NCI-H748 (cell line): ENCODE measurements around the gene AGAP1.
A peak's percentile ranks its signal among the peaks of the same experiment; 100 is the strongest.
"Not testable (repeated sequence)": the region's sequence is repeated elsewhere in the genome, so short reads cannot be mapped to it uniquely, and the experiment has no call there.

Experiments
- DNase-seq: peaks from one replicate; lab custom pipeline; 2025; ENCODE audit not compliant: unreplicated experiment; lab: John Stamatoyannopoulos, UW

The AGAP1 gene

GRCh38 chr2:235584638-235585007 lies 90.8 kb downstream of the AGAP1 start:
- no peak for DNase-seq

GRCh38 chr2:235587202-235587601 lies 93.4 kb downstream of the AGAP1 start:
- DNase-seq = no peak

GRCh38 chr2:235588750-235589149 lies 94.9 kb downstream of the AGAP1 start:
- DNase-seq = no peak

- no peak for DNase-seq
These were observed 97.4 kb downstream of the AGAP1 start for GRCh38 chr2:235591231-235591730.

- DNase-seq = no peak
These were observed 98.1 kb downstream of the AGAP1 start for GRCh38 chr2:235591921-235592320.

GRCh38 chr2:235592430-235592829 lies 98.6 kb downstream of the AGAP1 start:
- no peak for DNase-seq

- DNase-seq = no peak
These were observed 99.0 kb downstream of the AGAP1 start for GRCh38 chr2:235592836-235593235.

- peak; percentile 80 for DNase-seq
These were observed 100.2 kb downstream of the AGAP1 start for GRCh38 chr2:235594041-235594440.

- no peak for DNase-seq
These were observed 101.1 kb downstream of the AGAP1 start for GRCh38 chr2:235594964-235595363.

- DNase-seq = peak; percentile 81
These were observed 101.7 kb downstream of the AGAP1 start for GRCh38 chr2:235595422-235596010.

- DNase-seq = no peak
These were observed 102.4 kb downstream of the AGAP1 start for GRCh38 chr2:235596272-235596671.

GRCh38 chr2:235597081-235597615 lies 103.3 kb downstream of the AGAP1 start:
- DNase-seq = no peak

GRCh38 chr2:235598026-235598425 lies 104.2 kb downstream of the AGAP1 start:
- DNase-seq = no peak

- DNase-seq = no peak
These were observed 105.0 kb downstream of the AGAP1 start for GRCh38 chr2:235598532-235599531.

GRCh38 chr2:235599596-235600338 lies 105.9 kb downstream of the AGAP1 start:
- DNase-seq = peak; percentile 59

GRCh38 chr2:235600406-235600805 lies 106.6 kb downstream of the AGAP1 start:
- DNase-seq = no peak

GRCh38 chr2:235600926-235601325 lies 107.1 kb downstream of the AGAP1 start:
- DNase-seq = no peak

GRCh38 chr2:235601960-235602704 lies 108.3 kb downstream of the AGAP1 start:
- no peak for DNase-seq

GRCh38 chr2:235602971-235603370 lies 109.1 kb downstream of the AGAP1 start:
- DNase-seq = not testable (repeated sequence)

GRCh38 chr2:235603659-235604058 lies 109.8 kb downstream of the AGAP1 start:
- DNase-seq = no peak
